Embryonic facial prominence (tissue), 1 donor: ENCODE data around the gene LAMA2.

Experiments
- DNase-seq: peaks from one replicate; pipeline ENCODE4 v3.0.0-alpha.2; 2016; ENCODE audit errors: extremely low spot score

LAMA2 gene

DNA sequence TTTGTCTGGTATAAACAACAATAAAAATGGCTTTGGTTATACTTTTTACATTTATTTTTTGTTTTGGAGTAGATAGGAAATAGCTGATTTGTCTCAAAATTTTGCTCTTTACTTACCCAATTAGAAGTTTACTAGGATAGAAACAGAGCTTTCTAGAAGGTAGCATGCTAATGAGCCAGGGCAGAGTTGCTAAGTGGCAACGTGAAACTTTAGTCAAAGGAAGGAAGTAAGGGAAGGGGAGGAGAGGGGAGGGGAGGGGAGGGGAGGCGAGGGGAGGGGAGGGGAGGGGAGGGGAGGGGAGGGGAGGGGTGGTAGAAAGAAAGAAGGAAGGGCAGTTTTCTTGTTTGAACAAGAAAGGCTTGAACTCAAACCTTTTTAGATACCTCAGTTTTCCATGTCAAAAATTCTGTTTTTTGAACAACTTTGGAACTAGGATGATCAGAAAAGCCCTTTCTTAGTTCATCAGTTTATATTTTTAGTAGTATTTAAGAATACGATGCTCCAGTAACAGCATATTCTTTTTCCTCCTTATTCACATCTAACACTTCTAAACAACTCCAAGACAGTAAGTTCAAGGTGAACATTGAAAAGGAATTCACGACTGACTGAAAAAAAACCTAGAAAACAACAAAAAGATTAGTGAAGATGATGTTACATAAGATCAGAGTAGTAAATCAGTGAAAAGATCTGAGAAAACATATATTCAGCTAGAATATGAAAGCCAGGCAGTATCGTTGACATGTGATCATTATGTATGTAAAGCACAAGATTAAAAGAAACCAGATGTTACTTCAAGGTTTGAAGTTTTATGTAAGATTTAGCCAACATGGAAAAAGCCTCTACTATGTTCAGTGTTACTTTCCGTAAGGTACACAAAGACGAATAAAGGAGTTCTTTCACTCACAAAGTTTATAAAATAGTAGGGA is 563.6 kb downstream of the LAMA2 start:
- peak; percentile 28 for DNase-seq

DNA sequence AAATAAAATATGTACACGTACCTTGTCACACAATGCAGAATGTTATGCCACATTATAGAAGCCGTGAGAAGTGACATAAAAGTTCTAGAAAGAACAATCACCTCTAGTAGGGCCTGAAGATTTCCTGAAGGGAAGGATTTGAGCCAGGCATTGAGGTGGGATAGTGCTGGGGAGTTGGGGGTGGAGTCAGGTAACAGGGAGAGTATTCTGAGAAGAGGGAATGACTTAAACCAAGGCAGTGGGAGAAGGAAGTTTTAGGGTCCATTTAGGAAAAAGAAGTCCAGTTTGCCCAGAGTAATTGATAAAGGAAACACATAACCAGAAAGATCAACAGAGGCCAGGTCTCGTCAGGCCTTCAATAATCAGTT is 564.2 kb downstream of the LAMA2 start:
- DNase-seq = no peak

DNA sequence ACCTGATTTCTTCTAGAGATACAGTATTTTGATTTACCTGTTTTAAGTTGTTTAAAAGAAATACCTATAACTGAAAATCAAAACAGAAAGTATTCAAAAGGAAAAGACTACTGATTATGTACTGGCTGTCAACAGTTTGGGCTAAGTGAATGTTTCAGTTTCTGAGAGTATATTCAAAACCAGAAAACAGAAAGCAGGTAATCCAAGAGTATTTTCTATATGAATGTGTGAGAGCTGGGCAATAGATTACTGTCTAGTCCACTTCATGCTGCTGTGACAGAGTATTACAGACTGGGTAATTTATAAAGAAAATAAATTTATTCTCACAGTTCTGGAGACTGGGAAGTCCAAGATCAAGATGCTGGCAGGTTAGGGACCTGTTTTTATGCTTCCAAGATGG is 566.0 kb downstream of the LAMA2 start:
- DNase-seq = no peak

DNA sequence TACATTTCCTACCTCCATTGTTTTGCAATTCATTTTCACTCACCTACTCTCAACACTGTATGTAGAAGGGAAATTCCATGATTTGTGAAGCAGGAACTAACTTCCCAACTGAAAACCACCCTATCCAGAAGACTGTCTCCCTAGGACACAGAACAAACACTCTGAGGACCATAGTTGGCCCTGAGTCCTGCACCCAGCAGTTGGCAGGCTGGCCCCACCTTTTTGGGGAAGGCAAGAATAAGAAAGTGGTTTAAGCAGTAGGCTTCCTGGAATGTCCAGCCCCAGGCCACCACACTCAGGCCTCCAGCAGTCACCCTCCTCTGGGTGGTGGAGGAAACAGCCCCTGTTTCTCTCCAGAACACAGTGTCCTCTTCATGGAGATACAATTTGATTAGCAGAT is 568.2 kb downstream of the LAMA2 start:
- DNase-seq = no peak

DNA sequence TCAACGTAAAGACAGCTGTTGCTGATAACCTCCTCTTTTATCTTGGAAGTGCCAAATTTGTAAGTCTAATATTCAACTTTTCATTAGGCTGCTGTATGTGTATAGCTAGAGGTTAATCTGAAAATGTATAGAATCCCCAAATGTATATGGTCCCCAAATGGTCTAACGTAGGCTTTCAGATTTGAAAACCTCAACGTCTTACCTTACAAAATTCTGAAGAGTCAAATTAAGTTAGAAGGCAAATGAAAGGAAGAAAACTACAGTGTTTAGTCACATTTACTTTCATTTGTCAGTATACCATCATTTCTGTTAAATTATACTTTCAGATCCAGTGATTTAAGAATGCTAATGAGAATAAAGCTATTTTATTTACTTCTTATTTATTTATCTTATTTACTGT is 570.1 kb downstream of the LAMA2 start:
- no peak for DNase-seq

DNA sequence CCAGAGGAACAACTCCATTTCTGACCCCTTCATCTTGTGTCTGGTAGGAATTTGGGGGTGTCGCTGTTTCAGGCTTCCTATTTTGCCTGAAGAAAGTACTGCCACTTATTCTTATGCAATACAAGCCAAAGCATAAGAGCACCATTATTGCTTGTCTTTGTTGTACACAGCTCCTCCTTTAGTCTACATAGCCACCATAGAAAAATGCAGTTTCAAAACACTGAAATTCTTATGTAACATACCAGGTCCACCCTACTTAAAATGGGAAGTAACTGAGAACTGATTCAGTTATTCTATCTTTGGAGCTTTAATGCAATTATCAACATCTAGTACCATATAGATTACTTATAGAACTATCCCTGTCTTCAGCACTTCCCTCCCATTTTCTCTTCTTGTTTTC is 571.5 kb downstream of the LAMA2 start:
- no peak for DNase-seq

DNA sequence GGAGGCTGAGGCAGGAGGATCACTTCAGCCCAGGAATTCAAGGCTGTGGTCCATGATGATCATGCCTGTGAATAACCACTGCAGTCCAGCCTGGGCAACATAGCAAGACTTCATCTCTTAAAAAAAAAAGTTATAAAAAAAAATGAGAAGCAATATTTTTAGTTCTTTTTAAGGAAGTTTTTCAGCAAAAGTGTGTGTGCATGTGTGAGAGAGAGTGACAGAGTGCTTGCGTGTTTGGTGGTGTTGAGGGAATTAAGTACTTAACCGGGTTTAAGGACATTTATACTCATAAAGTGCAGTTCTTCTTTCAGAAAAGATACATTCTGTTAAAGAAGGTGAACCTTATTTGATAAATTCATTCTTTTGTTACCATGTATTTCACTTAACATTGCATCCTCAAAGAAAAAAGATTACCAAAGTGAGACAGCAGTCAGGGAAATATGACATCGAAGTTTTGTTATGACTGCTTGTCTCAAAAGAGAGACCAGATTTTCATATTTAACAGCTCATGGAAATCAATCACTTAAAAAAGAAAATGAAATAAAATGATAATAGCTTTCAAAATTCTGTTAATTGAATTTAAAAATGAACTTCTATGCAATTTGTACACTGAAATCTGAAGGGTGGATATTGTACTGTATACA is 572.3 kb downstream of the LAMA2 start:
- DNase-seq = no peak

DNA sequence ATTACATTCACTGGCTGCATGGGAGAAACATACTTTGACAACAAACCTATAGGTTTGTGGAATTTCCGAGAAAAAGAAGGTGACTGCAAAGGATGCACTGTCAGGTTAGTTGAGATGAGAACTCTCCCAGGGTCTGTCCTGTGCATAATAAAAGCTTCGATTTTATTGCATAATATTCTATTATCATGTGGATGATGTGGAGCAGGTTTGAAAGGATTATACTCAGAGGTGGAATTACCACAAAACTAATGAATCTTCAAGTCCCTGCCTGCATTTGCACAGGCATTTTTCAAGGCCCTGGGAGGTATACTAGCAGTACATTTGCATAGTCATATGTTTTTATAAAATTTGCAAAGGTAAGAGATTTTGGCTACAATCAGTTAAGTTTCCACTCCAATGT is 577.3 kb downstream of the LAMA2 start:
- DNase-seq = no peak

DNA sequence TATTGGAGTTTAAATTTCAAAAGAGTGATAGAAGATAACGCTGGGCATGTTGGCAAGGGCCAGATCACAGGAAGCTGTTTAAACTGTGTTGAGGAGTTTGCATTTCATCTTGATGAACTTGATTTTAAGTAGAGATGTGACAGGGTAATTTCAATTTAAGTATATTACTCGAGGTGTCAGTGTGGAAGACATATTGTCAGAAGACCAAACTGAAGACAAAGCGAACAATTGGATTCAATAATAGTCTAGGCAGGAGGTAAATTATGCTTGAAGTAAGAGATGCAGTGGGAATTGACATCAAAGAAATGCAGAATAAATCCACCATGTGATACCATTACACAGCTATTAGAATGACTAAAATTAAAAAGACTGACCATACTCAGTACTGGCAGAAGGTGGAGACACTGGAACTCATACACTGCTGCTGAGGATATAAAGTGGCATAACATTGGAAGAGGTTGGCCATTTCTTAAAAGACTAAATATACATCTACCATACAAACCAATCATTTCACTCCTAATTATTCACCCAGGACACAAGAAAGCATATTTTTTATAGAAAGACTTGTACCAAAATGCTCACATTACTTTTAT is 586.2 kb downstream of the LAMA2 start:
- no peak for DNase-seq

DNA sequence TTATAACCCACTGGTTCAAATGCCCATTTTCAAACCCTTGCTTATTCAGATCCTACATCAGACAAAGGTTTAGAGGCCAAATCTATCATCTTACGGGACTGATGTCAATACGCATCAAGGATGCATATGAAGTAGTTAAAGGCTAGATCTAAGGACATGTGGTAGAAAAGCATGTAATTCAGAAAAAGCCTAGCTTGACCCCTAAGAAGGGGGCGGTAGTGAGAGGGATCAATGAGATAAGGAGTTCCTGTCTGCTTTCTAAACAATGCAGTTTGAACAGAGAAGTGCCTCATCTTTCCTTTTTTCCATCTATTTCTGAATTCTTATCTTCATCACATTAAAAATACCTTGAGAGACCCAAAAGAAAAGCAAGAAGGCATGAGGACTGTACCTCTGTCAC is 589.3 kb downstream of the LAMA2 start:
- DNase-seq = no peak

DNA sequence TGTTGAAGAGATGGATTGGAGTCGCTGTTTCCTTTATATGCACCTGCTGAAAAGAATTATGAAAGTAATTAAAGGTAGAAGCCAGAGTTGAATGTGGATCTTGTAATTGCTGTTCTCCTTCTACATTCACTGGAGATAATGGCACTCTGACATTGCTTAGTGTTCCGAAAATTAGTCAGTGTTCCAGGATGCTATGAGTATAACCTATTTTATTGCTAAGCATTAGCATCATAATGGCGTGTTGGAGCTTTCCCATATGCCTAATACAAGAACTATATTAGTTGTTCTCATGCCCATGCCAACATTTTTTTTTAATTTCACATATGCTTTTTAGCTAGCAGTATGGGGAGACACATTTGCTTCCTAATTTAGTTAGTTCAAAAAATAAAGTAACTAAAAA is 590.6 kb downstream of the LAMA2 start:
- DNase-seq = no peak

DNA sequence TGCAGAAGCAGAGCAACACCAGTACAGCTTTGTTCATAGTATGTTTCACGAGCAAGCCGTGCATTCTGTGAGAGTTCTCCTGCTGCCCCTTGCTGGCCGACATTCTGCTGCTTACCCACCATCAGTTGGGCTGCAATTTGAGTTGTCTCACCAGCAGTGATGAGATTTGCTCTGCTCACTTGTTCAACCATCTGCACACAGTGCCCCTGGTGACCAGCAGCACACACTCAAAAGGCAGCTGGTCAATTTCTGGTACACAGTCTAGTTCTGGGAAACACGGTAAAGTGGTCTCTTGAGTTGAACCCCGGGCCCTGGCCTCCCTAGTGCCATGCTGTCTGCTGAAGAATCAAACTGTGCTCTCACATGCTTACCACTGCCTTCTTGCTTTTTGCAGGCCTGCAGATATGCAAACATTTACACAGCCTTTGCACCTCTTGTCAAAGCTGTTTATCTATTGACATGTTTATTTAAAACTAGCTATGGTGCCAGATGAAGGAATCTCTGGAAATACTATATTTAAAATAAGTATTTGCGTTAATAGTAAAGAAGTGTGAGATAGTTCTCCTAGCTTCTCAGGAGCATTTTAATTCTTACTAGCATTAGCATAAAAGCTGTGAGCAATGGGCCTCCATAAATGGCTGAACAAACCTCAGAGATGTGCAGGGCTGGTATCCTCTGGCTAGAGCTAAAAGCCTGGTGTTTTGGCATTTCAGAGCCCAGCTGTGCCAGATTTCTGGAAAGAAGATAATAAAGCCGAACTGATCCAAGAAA is 592.7 kb downstream of the LAMA2 start:
- no peak for DNase-seq

DNA sequence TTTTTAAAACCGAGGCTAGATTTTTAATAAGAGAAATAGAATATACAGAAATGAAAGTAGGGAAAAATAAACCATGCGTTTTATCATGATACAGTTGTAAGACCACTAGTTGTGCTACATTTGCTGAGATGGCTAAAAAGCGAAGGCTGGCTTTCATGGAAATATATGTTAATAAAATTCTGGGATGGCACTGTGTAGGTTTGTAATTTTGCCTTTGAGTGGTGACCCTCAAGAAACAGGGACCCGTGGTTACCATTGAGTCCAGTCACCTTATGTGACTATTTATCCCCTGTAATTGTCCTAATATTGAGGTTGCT is 593.3 kb downstream of the LAMA2 start:
- DNase-seq = no peak

DNA sequence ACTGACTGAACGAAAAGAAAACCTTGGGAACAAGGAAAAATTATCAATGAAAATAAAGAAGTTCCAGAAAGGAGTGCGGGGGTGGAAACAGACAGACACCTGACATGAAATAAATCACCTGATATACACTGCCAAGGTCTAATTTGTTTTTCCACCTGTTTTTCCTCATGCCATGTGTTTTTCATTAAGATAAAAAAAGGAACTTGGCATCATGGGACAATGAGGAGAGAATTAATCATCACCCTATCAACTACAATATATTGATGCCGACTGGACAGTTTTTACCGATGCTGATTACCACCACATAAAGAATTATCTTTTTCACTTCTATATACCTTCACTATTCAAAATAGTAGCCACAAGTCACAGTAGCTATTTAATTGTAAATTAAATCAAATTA is 593.9 kb downstream of the LAMA2 start:
- no peak for DNase-seq

DNA sequence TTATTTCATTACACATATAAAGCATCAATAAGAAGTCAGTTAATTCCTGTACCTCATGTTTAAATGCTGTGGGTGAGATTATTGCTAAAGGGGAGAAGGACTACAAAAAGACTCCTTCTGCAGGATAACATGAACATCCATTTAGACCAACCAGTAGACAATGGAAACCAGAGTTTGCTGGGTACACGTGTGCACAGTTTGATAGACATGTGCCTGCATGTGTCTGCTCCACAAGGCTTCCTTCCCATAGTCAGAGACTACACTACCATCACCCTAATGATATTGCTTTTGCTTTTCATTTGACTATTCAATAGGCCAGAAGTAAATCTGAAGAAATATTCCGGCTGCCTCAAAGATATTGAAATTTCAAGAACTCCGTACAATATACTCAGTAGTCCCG is 595.4 kb downstream of the LAMA2 start:
- DNase-seq = no peak

DNA sequence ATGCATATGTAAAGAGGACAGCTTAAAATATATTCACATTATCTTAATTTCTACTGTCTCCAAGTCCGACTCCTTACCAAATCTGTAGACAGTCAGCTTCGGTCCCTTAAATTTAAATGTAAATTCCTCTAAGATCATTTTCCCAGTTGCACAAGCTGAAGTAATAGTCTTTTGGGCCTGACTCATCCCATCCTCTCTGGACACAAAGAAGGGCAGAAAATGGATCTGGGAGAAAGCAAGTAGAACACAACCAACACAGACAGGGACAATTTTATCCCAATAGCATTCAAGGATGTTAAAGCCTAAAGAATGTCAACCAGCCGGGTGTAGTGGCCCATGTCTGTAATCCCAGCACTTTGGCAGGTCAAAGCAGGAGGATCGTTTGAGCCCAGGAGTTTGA is 598.8 kb downstream of the LAMA2 start:
- no peak for DNase-seq

DNA sequence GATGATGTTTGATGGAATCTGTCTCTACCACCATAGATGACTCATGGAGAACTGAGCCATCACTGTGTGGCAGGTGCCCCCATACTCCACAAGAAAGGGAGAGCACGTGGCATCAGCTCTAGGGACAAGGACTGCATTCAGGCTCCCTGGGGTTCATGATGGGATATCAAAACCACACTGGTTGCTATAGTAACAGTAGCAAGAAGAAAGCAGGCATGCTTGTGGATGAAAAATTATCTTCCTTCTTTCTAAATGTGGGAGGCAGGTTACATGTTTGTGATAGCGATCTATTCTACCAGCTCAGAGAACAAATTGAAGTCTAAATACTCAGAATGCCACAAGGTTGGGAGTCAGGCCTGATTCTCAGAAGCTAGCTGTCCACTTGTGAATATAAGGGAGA is 602.8 kb downstream of the LAMA2 start:
- DNase-seq = no peak

DNA sequence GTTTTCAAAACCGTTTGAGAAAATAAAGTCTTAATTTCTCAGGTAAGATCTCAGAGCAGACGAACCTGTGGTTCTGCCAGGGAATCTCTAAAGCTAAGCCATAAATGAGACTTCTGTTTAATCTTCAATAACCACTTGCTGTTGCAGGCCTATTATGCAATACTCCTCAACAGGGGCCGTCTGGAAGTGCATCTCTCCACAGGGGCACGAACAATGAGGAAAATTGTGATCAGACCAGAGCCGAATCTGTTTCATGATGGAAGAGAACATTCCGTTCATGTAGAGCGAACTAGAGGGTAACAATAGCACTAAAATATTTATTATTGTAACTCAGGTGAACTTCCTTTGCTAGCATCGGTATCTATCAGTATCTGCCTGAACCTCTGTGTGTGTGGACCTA is 603.4 kb downstream of the LAMA2 start:
- no peak for DNase-seq

DNA sequence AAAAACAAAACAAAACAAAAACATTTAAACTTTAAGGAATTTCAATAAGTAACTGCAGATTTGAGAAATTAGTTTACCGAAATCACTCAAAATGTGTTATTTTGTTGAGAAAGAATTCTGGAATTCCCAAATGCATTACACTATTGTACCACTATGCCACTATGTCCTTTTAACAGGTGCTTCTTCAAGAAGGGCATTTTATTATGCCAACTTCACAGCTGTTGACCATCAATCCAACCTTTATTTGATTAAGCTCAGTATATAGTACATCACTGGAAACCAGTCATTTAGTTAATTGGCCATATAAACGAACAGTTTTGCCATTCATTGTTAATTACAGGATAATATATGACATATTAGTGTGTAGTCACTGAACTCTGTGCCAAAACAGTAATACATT is 605.4 kb downstream of the LAMA2 start:
- DNase-seq = no peak

DNA sequence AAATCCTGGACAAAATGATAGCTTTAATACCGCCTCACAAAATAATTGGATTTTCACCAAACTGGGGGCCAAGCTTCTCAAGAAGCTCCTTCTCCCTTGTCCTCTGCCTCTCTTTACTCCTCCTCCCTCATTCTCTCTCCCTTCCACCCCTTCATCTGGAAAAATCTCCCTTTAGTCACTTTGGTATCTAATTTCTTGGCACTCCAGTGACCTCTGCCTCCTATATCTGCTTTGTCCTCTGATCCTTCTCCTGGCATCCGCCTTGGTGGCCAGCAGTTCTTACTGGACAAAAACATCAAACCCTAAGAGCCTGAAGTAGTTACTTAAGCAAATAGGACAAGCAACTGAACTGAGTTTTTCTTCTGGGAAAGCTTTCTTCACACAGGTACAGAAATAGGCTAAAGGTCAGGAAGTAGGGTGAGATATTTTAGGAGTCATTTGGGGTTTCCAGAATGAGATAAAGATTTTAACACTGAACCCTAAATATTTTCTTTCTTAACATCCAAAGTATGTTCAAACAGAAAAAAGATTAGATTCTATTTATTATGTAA is 606.4 kb downstream of the LAMA2 start:
- no peak for DNase-seq

DNA sequence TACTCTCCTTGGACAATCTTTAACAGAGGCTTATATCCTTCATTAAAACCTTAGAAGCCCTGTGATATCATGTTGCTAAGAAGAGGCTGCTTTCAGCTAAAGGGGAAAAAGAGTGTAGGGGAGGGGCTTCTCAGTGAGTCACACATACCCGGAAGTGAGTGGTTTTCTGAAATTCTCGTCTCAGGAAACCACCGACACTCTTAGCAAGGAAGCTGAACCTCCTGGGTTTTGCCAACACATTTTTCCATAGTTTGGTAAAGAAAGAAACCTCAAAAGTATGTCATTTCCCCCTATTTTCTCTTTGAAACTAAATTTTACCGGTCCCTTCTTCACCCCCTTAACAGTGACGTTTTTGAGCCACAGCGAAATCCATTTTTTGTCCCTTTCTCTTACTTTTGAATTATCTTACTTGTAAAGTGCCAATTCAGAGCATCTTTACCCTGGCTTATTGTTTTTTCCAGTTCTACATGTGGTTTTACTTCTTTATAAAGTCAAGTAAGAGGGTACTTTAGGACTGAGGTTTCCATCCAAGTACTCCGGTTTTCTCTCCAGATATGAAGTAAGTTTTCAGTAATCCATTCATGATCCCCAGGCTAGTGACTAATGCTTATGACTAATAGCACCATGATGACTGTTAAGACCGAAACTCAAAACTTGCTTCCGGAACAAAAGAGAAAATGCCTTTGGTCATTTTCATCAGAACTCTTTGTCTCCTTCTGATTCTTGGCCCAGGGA is 607.8 kb downstream of the LAMA2 start:
- DNase-seq = peak; percentile 46

DNA sequence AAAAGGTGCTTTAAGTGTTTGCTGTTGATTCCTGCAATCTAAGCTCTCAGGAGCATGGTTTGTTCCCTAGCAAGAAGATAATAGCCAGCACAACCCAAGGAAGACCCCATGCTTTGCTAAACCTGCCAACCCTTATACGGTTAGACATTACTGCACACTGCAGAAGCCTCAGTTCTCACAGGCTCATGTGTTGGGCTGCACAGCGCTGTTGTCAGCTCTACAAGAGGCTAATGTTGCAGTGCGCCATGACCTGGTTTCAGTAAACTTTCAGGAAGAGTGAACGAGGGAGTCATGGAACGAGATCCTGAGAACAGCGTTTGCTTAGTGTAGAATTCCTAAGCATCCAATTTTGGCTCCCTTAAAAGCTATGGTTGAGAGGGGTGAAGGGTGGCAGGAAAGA is 608.5 kb downstream of the LAMA2 start:
- no peak for DNase-seq
